ENCODE data around the gene ASB18.

Gene ASB18

DNA sequence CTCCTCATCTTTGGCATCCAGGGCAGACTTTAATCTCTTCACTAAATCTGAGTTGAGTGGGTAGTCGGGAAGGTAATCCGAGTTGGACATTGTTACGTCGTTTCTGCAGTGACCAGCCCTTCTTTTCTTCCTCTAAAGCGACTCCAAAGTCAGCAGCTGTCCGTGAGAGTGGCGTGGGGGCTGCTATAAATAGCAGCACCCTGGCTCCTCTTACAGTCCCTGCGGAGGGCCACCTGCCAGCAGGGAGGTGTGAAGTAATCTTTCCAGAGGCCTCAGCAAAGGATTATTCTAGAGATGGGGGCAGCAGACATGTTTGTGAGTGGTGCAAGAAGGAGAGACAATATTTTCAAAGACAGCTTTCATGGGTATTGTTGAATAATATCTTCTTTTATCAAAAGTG lies at the start of gene ASB18:
Gene ASB18 (minus strand): TSS at position 151 of the 400 bp plus-strand sequence. CDS start 61 bp downstream, at position 90.
- no peak within 1 kb of the TSS for H3K4me3 Mint-ChIP-seq
- DNase-seq (ENCODE audit: low spot score), result no peak
- no peak within 1 kb of the TSS for H3K27ac Mint-ChIP-seq
- H3K27me3 Mint-ChIP-seq (ENCODE audit: low read depth), result no peaks in the 10 kb centered on the region
- no peaks in the 10 kb centered on the region for H3K36me3 Mint-ChIP-seq (ENCODE audit: low read depth)
- H3K4me1 Mint-ChIP-seq (ENCODE audit: low read depth), result no peaks in the 10 kb centered on the region
- peaks cover 18% of the 10 kb centered on the region for H3K9me3 Mint-ChIP-seq

DNA sequence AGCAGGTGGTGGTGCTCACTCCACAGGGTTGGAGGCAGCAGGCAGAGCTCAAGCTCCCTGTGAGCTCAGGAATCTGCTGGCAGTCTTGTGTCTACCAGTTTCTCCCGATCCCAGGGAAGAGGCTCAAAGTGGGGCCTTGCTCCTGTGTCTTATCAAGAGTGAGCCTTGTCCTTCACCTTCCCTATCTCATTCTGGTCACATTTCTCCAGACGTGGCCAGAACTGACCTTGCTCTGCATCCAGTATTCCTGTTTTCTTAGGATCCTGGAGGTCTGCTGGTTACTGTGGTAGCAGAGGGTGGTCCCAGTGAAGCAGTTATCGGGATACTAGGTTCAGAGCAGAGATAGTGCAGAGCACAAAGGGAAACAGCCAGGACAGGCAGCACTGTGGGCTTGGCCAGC lies 47.1 kb upstream of the ASB18 start:
- H3K27me3 Mint-ChIP-seq (ENCODE audit: low read depth), result peaks cover 8% of the 10 kb centered on the region
- H3K36me3 Mint-ChIP-seq (ENCODE audit: low read depth), result no peaks in the 10 kb centered on the region
- no peak for DNase-seq (ENCODE audit: low spot score)
- no peak overlapping the region for H3K27ac Mint-ChIP-seq
- no peaks in the 10 kb centered on the region for H3K4me1 Mint-ChIP-seq (ENCODE audit: low read depth)
- H3K4me3 Mint-ChIP-seq, result no peak overlapping the region
- H3K9me3 Mint-ChIP-seq, result no peaks in the 10 kb centered on the region

- H3K27me3 Mint-ChIP-seq (ENCODE audit: low read depth), result peaks cover 8% of the 10 kb centered on the region
- H3K27ac Mint-ChIP-seq, result no peak overlapping the region
- H3K9me3 Mint-ChIP-seq, result no peaks in the 10 kb centered on the region
- H3K36me3 Mint-ChIP-seq (ENCODE audit: low read depth), result no peaks in the 10 kb centered on the region
- DNase-seq (ENCODE audit: low spot score), result no peak
- no peak overlapping the region for H3K4me3 Mint-ChIP-seq
- no peaks in the 10 kb centered on the region for H3K4me1 Mint-ChIP-seq (ENCODE audit: low read depth)
Observed at GRCh38 chr2:236309669-236310029, 45.4 kb upstream of the ASB18 start.

DNA sequence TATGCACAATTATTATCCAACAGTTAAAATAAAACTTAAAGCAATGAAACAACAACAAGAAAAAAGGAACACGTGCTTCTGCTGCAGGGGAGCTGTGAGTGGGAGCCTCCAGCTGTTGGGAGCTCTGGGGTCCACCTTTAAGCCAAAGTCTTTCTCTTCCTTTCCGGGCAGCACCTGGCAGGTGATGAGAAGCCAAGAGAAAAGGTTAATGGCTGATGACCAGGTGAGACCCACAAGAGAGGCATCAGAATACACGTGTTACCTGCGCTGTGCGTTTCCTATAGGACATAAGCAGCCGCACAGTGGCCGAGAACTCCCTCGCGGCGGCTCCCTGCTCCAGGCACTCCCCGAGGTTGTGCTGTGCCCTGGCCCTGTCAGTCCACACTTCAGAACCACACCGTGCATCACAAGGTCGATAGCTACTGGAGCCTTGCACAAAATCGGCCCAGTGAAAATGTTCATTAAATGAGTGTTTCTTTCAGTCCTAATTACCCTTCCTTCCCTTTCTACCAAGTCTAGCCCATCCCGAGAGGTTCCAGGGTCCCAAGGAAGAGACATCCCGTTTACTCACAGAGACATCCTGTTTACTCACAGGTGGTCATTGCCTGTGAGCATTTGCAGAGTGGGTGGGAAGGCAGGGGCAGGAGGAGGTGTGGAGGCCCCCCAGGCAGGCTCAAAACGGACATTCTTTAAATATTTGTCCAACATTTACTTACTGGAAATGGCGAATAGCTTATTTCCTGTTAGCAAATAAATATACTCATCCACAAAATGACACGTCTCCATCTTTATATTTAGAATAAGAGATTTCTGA lies 44.9 kb upstream of the ASB18 start:
- Mint-ChIP-seq H3K36me3 (ENCODE audit: low read depth) (no peaks in the 10 kb centered on the region), H3K4me1 (ENCODE audit: low read depth) (no peaks in the 10 kb centered on the region), H3K27ac (no peak overlapping the region), H3K9me3 (no peaks in the 10 kb centered on the region), H3K27me3 (ENCODE audit: low read depth) (peaks cover 8% of the 10 kb centered on the region), H3K4me3 (no peak overlapping the region)
- DNase-seq (ENCODE audit: low spot score), result no peak

DNA sequence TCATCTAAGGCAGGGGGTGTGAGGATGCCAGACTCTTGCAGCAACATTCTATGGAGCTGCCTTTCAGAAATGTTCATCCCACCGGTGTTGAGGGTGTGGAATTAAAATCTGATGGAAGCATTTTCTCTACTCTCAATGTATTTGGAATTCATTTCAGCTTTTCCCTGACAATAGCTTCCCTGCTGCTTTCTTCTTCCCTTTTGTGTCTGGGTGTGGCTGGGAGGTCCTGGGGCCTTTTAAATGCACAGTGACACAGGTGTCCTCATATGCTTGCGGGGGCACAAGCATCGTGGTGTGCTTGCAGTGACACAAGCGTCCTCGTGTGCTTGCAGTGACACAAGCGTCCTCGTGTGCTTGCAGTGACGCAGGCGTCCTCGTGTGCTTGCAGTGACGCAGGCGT lies 43.4 kb upstream of the ASB18 start:
- H3K4me3 Mint-ChIP-seq, result no peak overlapping the region
- DNase-seq (ENCODE audit: low spot score), result no peak
- H3K36me3 Mint-ChIP-seq (ENCODE audit: low read depth), result no peaks in the 10 kb centered on the region
- H3K27me3 Mint-ChIP-seq (ENCODE audit: low read depth), result peaks cover 4% of the 10 kb centered on the region
- H3K9me3 Mint-ChIP-seq, result no peaks in the 10 kb centered on the region
- H3K4me1 Mint-ChIP-seq (ENCODE audit: low read depth), result no peaks in the 10 kb centered on the region
- H3K27ac Mint-ChIP-seq, result no peak overlapping the region

DNA sequence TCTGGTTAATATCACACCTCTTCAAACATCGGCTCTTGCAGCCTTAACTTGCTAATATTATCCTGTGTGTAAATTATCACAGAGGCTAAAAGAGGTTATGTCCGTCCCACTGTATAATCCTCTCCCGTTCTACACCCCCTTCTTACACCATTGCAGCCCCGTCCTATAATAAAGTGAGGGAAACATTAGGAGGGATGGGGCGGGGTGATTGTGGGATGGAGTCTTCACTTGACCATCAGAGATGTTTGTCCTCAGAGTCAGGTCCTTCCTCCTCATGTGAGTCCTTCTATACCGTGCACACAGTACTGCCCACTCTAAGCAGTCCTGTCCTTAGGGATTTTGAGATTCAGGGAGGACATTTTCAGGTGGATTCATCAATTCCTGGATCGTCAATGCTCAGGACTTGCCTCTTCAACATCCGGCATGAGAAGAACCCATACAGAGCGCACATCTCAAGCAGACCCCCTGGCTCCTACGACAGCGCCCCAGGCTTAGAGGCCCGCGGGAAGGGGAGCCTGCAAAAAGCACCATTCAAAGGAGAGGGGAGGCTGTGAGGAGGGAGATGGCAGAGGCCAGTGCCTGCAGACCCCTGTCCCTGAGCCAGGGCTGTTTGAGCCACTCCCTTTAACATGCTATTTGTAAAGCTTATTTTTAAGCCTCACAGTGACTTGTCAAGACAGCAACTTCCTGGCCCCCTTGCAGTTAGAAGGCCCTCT lies 42.8 kb upstream of the ASB18 start:
- Mint-ChIP-seq H3K36me3 (ENCODE audit: low read depth) (no peaks in the 10 kb centered on the region), H3K4me3 (no peak overlapping the region), H3K9me3 (no peaks in the 10 kb centered on the region), H3K4me1 (ENCODE audit: low read depth) (no peaks in the 10 kb centered on the region), H3K27ac (no peak overlapping the region), H3K27me3 (ENCODE audit: low read depth) (no peaks in the 10 kb centered on the region)
- DNase-seq (ENCODE audit: low spot score), result no peak

DNA sequence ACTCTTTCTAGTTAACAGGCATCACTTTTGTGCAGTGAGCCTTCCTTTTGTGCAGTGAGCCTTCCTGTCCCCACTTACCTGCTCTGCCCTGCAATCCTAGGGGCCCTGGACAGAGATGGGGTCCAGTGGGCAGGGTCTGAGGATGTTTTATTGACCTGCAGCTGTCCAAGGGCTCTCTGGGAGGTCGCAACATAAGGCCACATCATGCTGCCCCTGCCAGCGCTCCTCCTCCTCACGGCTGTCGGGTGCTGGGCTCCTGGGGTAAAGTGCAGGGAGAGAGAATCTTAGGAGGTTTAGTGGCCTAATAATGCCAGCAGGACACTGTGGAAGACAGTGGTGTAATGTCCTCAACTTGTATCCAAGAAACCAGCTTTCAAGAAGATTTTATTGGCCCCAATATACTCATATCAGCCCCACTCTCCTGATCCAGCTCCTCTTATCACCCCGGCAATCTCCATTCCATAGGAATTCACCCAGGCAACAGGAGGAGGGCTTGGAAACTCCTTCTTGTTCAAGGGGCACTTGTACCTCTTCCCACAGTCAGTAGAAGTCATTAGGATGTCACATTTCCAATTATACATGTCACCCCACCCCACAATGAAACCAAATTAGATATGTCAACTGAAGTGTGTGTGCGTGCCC lies 41.9 kb upstream of the ASB18 start:
- no peak overlapping the region for H3K27ac Mint-ChIP-seq
- H3K4me1 Mint-ChIP-seq (ENCODE audit: low read depth), result no peaks in the 10 kb centered on the region
- H3K27me3 Mint-ChIP-seq (ENCODE audit: low read depth), result no peaks in the 10 kb centered on the region
- no peaks in the 10 kb centered on the region for H3K9me3 Mint-ChIP-seq
- H3K4me3 Mint-ChIP-seq, result no peak overlapping the region
- H3K36me3 Mint-ChIP-seq (ENCODE audit: low read depth), result no peaks in the 10 kb centered on the region
- DNase-seq (ENCODE audit: low spot score), result no peak

- Mint-ChIP-seq H3K9me3 (no peaks in the 10 kb centered on the region), H3K4me1 (ENCODE audit: low read depth) (no peaks in the 10 kb centered on the region), H3K27me3 (ENCODE audit: low read depth) (no peaks in the 10 kb centered on the region), H3K36me3 (ENCODE audit: low read depth) (no peaks in the 10 kb centered on the region), H3K27ac (no peak overlapping the region), H3K4me3 (no peak overlapping the region)
- no peak for DNase-seq (ENCODE audit: low spot score)
Observed at GRCh38 chr2:236305531-236305930, 41.3 kb upstream of the ASB18 start.

GRCh38 chr2:236303935-236304334 lies 39.7 kb upstream of the ASB18 start:
- Mint-ChIP-seq H3K4me1 (ENCODE audit: low read depth) (no peaks in the 10 kb centered on the region), H3K27me3 (ENCODE audit: low read depth) (no peaks in the 10 kb centered on the region), H3K9me3 (no peaks in the 10 kb centered on the region), H3K36me3 (ENCODE audit: low read depth) (no peaks in the 10 kb centered on the region), H3K27ac (no peak overlapping the region), H3K4me3 (no peak overlapping the region)
- DNase-seq (ENCODE audit: low spot score), result no peak

- no peaks in the 10 kb centered on the region for H3K9me3 Mint-ChIP-seq
- no peaks in the 10 kb centered on the region for H3K27me3 Mint-ChIP-seq (ENCODE audit: low read depth)
- no peaks in the 10 kb centered on the region for H3K36me3 Mint-ChIP-seq (ENCODE audit: low read depth)
- H3K27ac Mint-ChIP-seq, result no peak overlapping the region
- DNase-seq (ENCODE audit: low spot score), result no peak
- H3K4me1 Mint-ChIP-seq (ENCODE audit: low read depth), result no peaks in the 10 kb centered on the region
- no peak overlapping the region for H3K4me3 Mint-ChIP-seq
Observed at GRCh38 chr2:236302555-236302954, 38.3 kb upstream of the ASB18 start.

- no peaks in the 10 kb centered on the region for H3K36me3 Mint-ChIP-seq (ENCODE audit: low read depth)
- DNase-seq (ENCODE audit: low spot score), result no peak
- H3K27ac Mint-ChIP-seq, result no peak overlapping the region
- no peaks in the 10 kb centered on the region for H3K4me1 Mint-ChIP-seq (ENCODE audit: low read depth)
- no peaks in the 10 kb centered on the region for H3K9me3 Mint-ChIP-seq
- H3K4me3 Mint-ChIP-seq, result no peak overlapping the region
- H3K27me3 Mint-ChIP-seq (ENCODE audit: low read depth), result no peaks in the 10 kb centered on the region
Observed at GRCh38 chr2:236298924-236299475, 34.8 kb upstream of the ASB18 start.

GRCh38 chr2:236295481-236295880 lies 31.3 kb upstream of the ASB18 start:
- Mint-ChIP-seq H3K4me3 (no peak overlapping the region), H3K36me3 (ENCODE audit: low read depth) (no peaks in the 10 kb centered on the region), H3K27me3 (ENCODE audit: low read depth) (no peaks in the 10 kb centered on the region), H3K9me3 (no peaks in the 10 kb centered on the region), H3K27ac (no peak overlapping the region), H3K4me1 (ENCODE audit: low read depth) (no peaks in the 10 kb centered on the region)
- no peak for DNase-seq (ENCODE audit: low spot score)

DNA sequence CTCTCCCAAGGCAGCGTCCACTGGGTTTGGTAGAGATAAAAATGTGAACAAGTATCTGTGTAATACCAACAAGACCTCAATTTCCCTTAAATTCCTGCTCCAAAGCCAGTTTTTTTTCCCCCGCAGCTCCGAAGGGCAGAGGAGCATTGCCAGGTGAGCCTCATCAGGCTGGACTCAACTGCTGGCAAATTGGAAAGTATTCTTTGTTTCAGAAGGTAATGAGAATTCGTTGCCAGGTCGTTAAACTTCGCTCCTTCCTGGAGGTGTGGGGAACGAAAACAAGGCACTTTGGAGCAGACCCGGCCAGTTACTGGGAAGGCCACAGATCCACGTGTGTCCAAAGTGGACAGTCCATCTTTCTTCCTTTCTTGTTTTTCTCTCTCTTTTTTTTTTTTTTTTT lies 30.4 kb upstream of the ASB18 start:
- Mint-ChIP-seq H3K4me1 (ENCODE audit: low read depth) (no peaks in the 10 kb centered on the region), H3K27me3 (ENCODE audit: low read depth) (no peaks in the 10 kb centered on the region), H3K36me3 (ENCODE audit: low read depth) (no peaks in the 10 kb centered on the region), H3K4me3 (no peak overlapping the region), H3K27ac (no peak overlapping the region), H3K9me3 (no peaks in the 10 kb centered on the region)
- DNase-seq (ENCODE audit: low spot score), result no peak

GRCh38 chr2:236293241-236293810 lies 29.1 kb upstream of the ASB18 start:
- no peak overlapping the region for H3K27ac Mint-ChIP-seq
- H3K36me3 Mint-ChIP-seq (ENCODE audit: low read depth), result no peaks in the 10 kb centered on the region
- no peaks in the 10 kb centered on the region for H3K9me3 Mint-ChIP-seq
- DNase-seq (ENCODE audit: low spot score), result no peak
- H3K4me3 Mint-ChIP-seq, result no peak overlapping the region
- H3K4me1 Mint-ChIP-seq (ENCODE audit: low read depth), result no peaks in the 10 kb centered on the region
- H3K27me3 Mint-ChIP-seq (ENCODE audit: low read depth), result no peaks in the 10 kb centered on the region
